RWPE2 (cell line): ENCODE data around the gene PLCL1.

ENCODE experiments used
- ATAC-seq: fragments of 200-7000 bp; cut with Tn5 transposase; 3 replicates; pipeline ENCODE4 v1.9.1; 2021; ENCODE audit warnings: low read depth
- DNase-seq: peaks from one replicate; pipeline ENCODE4 v3.0.0-alpha.2; 2020; ENCODE audit warnings: low spot score
- H3K27ac ChIP-seq: fragments of 450-650 bp; 2 replicates; pipeline ENCODE4 v1.5.1; 2017; ENCODE audit warnings: mild to moderate bottlenecking; ENCODE audit not compliant: poor library complexity, severe bottlenecking
- H3K27me3 ChIP-seq: fragments of 250-450 bp; sonication (Bioruptor Pico); 2 replicates; pipeline ENCODE4 v1.5.1; 2021; ENCODE audit warnings: mild to moderate bottlenecking, moderate library complexity; ENCODE audit not compliant: insufficient read depth, poor library complexity, severe bottlenecking
- H3K36me3 ChIP-seq: fragments of 250-450 bp; sonication (Bioruptor Pico); 2 replicates; pipeline ENCODE4 v1.5.1; 2020; ENCODE audit warnings: low read depth, mild to moderate bottlenecking, moderate library complexity
- H3K4me1 ChIP-seq: fragments of 250-450 bp; sonication (Bioruptor Pico); 2 replicates; pipeline ENCODE4 v1.5.1; 2021; ENCODE audit warnings: mild to moderate bottlenecking, moderate library complexity; ENCODE audit not compliant: insufficient read depth, poor library complexity, severe bottlenecking
- H3K4me3 ChIP-seq: fragments of 250-450 bp; sonication (Bioruptor Pico); 2 replicates; pipeline ENCODE4 v1.5.1; 2021; ENCODE audit warnings: mild to moderate bottlenecking, moderate library complexity; ENCODE audit not compliant: severe bottlenecking
- H3K9me3 ChIP-seq: fragments of 250-450 bp; sonication (Bioruptor Pico); 2 replicates; pipeline ENCODE4 v1.5.1; 2021; ENCODE audit warnings: mild to moderate bottlenecking, moderate library complexity; ENCODE audit not compliant: severe bottlenecking
- TF ChIP-seq, protein P1 (sequence below): fragments of 450-650 bp; IDR thresholded peaks from one replicate; pipeline ENCODE4 v1.5.1; 2017; ENCODE audit warnings: mild to moderate bottlenecking, moderate library complexity; ENCODE audit not compliant: poor library complexity, severe bottlenecking

Gene PLCL1

DNA sequence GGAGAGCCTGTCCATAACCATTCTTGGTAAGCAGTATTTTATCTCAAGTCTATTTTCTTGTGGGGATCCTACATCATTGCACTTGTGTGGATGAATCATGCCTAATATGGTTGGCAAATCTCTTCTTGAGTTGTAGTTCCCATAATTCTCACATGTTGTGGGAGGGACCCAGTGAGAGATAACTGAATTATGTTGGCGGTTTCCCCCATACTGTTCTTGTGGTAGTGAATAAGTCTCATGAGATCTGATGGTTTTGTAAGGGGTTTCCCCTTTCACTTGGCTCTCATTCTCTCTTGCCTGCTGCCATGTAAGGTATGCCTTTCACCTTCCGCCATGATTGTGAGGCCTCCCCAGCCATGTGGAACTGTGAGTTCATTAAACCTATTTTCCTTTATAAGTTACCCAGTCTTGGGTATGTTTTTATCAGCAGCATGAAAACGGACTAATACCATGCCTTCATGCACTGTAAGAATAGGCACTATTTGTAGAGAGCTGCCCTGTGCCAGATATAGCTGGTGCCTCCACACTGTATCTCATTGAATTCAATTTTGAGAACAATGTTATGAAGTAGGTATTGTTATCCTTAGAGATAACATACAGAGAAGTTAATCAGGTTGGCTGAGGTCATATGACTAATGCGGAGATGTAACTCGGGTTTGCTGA is 148.3 kb downstream of the PLCL1 start:
- no peak overlapping the region for H3K4me3 ChIP-seq
- no peak for ATAC-seq
- H3K27ac ChIP-seq = no peak overlapping the region
- no peaks in the 10 kb centered on the region for H3K27me3 ChIP-seq
- TF ChIP-seq, protein P1, sequence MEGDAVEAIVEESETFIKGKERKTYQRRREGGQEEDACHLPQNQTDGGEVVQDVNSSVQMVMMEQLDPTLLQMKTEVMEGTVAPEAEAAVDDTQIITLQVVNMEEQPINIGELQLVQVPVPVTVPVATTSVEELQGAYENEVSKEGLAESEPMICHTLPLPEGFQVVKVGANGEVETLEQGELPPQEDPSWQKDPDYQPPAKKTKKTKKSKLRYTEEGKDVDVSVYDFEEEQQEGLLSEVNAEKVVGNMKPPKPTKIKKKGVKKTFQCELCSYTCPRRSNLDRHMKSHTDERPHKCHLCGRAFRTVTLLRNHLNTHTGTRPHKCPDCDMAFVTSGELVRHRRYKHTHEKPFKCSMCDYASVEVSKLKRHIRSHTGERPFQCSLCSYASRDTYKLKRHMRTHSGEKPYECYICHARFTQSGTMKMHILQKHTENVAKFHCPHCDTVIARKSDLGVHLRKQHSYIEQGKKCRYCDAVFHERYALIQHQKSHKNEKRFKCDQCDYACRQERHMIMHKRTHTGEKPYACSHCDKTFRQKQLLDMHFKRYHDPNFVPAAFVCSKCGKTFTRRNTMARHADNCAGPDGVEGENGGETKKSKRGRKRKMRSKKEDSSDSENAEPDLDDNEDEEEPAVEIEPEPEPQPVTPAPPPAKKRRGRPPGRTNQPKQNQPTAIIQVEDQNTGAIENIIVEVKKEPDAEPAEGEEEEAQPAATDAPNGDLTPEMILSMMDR = no peak
- no peaks in the 10 kb centered on the region for H3K9me3 ChIP-seq
- DNase-seq = no peak
- H3K36me3 ChIP-seq = no peaks in the 10 kb centered on the region
- H3K4me1 ChIP-seq = no peaks in the 10 kb centered on the region

DNA sequence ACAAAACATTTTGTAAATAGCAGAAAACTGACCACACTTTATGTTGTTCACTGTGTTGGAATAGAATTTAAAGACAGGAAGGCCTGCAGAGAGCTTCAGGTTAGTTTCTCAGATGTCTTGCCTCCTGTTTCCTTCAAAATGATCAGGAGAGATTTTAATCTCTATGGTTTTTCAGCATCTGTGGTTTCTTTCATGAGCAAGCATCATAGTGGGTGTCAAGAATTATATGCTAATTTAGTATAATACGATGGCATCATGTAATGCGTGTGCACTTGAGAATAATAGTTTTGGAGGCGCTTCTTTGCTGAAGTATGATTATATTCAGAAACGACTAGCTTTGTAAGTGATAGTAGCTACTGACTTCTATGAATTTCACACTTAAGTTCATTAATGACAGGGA is 149.9 kb downstream of the PLCL1 start:
- H3K27ac ChIP-seq = no peak overlapping the region
- DNase-seq (no peak), ATAC-seq (no peak)
- no peaks in the 10 kb centered on the region for H3K27me3 ChIP-seq
- no peaks in the 10 kb centered on the region for H3K4me1 ChIP-seq
- TF ChIP-seq, protein P1 = no peak
- H3K36me3 ChIP-seq = no peaks in the 10 kb centered on the region
- H3K4me3 ChIP-seq = no peak overlapping the region
- H3K9me3 ChIP-seq = no peaks in the 10 kb centered on the region

DNA sequence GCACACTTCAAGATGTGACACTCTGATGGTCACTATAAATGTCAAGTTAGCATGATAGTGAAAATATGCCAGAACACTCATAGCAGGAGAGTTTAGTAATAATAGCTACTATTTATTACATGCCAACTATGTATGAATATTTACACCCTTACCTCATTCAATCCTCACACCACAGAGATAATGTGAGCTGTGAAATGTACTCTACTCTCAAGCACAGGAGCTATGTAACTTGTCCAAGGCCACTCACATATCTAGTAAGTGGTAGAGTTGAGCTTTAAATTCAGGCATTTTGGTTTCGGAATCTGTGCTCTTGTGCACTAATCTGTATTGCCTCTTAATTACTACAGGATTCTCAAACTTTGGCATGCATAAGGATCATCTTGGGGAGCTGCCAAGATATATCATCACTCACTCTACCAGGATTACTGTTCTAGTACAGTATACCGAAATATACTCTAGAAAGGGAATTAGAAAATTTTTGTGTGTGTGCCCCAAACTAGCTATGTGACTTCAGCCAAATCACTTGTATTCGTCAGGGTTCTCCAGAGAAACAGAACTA is 154.3 kb downstream of the PLCL1 start:
- no peaks in the 10 kb centered on the region for H3K9me3 ChIP-seq
- no peaks in the 10 kb centered on the region for H3K4me1 ChIP-seq
- H3K4me3 ChIP-seq = no peak overlapping the region
- no peak overlapping the region for H3K27ac ChIP-seq
- no peaks in the 10 kb centered on the region for H3K27me3 ChIP-seq
- no peaks in the 10 kb centered on the region for H3K36me3 ChIP-seq
- TF ChIP-seq, protein P1 = no peak
- ATAC-seq (no peak), DNase-seq (no peak)

DNA sequence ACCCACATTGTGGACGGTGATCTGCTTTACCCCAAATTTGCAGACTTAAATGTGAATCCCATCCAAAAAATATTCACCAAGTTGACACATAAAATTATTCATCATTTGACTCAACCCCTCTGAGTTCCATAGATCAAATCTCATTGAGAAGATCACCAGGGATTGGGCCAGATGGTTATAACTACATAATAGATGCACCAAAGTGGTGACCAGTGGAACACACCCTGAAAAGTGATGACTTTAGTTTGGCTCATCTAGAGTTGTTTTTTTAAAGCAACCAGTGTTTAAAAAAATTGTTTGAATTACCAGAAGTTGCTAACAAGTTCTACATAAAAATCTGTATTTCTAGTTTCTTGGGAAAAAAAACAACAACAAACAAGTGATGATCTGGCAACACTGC is 155.0 kb downstream of the PLCL1 start:
- ATAC-seq = no peak
- no peaks in the 10 kb centered on the region for H3K36me3 ChIP-seq
- TF ChIP-seq, protein P1 = no peak
- H3K27ac ChIP-seq = no peak overlapping the region
- no peaks in the 10 kb centered on the region for H3K9me3 ChIP-seq
- H3K27me3 ChIP-seq = no peaks in the 10 kb centered on the region
- DNase-seq = no peak
- H3K4me3 ChIP-seq = no peak overlapping the region
- no peaks in the 10 kb centered on the region for H3K4me1 ChIP-seq

DNA sequence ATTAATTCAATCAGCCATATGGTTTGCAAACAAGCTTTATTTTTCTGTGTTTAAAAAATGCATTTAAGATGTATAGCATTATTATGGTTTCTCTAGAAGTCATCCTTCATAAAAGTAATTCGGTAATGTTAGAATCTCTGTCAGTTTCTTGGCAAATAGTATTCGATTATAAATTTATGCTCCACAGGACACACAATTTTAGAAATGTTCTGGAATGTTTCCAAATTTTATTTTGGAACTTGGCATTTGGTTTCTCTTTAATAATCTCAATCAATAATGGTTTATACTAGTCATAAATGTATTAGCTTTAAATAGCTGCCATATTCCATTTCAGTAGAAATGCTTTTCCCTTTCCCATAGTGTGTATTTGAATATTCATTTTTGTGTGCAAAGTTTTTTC is 156.4 kb downstream of the PLCL1 start:
- no peak for DNase-seq
- H3K27ac ChIP-seq = no peak overlapping the region
- H3K4me3 ChIP-seq = no peak overlapping the region
- no peaks in the 10 kb centered on the region for H3K4me1 ChIP-seq
- ATAC-seq = no peak
- TF ChIP-seq, protein P1 = no peak
- H3K36me3 ChIP-seq = no peaks in the 10 kb centered on the region
- no peaks in the 10 kb centered on the region for H3K27me3 ChIP-seq
- no peaks in the 10 kb centered on the region for H3K9me3 ChIP-seq
